NCI-H1092 (cell line): ENCODE data around the gene CEBPA.
"Not testable (repeated sequence)": the region's sequence is repeated elsewhere in the genome, so short reads cannot be mapped to it uniquely, and the experiment has no call there.

Source experiments
- DNase-seq: peaks from one replicate; lab custom pipeline; 2025; lab: John Stamatoyannopoulos, UW

CEBPA gene

GRCh38 chr19:33324628-33325027 is 22.3 kb upstream of the CEBPA start:
- no peak for DNase-seq

- no peak for DNase-seq
Measured at GRCh38 chr19:33323093-33323820, 20.9 kb upstream of the CEBPA start.

GRCh38 chr19:33320636-33321035 is 18.3 kb upstream of the CEBPA start:
- no peak for DNase-seq

GRCh38 chr19:33317991-33318390 is 15.7 kb upstream of the CEBPA start:
- DNase-seq: not testable (repeated sequence)

- DNase-seq: no peak
Measured at GRCh38 chr19:33317517-33317916, 15.2 kb upstream of the CEBPA start.

GRCh38 chr19:33316541-33317264 is 14.4 kb upstream of the CEBPA start:
- DNase-seq: no peak

GRCh38 chr19:33312808-33313207 is 10.5 kb upstream of the CEBPA start:
- not testable (repeated sequence) for DNase-seq

- DNase-seq: no peak
Measured at GRCh38 chr19:33312065-33312464, 9.7 kb upstream of the CEBPA start.

- no peak for DNase-seq
Measured at GRCh38 chr19:33311326-33311682, 9.0 kb upstream of the CEBPA start.

- no peak for DNase-seq
Measured at GRCh38 chr19:33310606-33311325, 8.4 kb upstream of the CEBPA start.

- no peak for DNase-seq
Measured at GRCh38 chr19:33309826-33310225, 7.5 kb upstream of the CEBPA start.

GRCh38 chr19:33306853-33307792 is 4.8 kb upstream of the CEBPA start:
- DNase-seq: no peak

- no peak for DNase-seq
Measured at GRCh38 chr19:33306191-33306590, 3.9 kb upstream of the CEBPA start.

- no peak for DNase-seq
Measured at GRCh38 chr19:33304760-33305647, 2.7 kb upstream of the CEBPA start.

GRCh38 chr19:33304371-33304759 is 2.0 kb upstream of the CEBPA start:
- no peak for DNase-seq

GRCh38 chr19:33303791-33304345 is 1.5 kb upstream of the CEBPA start:
- DNase-seq: no peak

- DNase-seq: no peak
Measured at GRCh38 chr19:33302974-33303790, 848 bp upstream of the CEBPA start.

- DNase-seq: no peak
Measured at GRCh38 chr19:33301900-33302174, 497 bp downstream of the CEBPA start.

- no peak for DNase-seq
Measured at GRCh38 chr19:33301144-33301899, 1.0 kb downstream of the CEBPA start.

- no peak for DNase-seq
Measured at GRCh38 chr19:33300894-33301143, 1.5 kb downstream of the CEBPA start.
